GM21423 (cell line): Measurements from ENCODE around the gene SCFD2.
"Not testable (repeated sequence)": the region's sequence is repeated elsewhere in the genome, so short reads cannot be mapped to it uniquely, and the experiment has no call there.

Experiments
- ATAC-seq: cut with Tn5 transposase; IDR thresholded peaks from one replicate; pipeline ENCODE4 v1.9.1; 2021; ENCODE audit warnings: mild to moderate bottlenecking, moderate library complexity; ENCODE audit not compliant: unreplicated experiment

The SCFD2 gene

GRCh38 chr4:52840531-52841370, 525.1 kb downstream of the SCFD2 start:
- ATAC-seq, result no peak

- no peak for ATAC-seq
These were observed 526.9 kb downstream of the SCFD2 start for GRCh38 chr4:52838729-52839586.

GRCh38 chr4:52837716-52838558, 527.9 kb downstream of the SCFD2 start:
- no peak for ATAC-seq

GRCh38 chr4:52836678-52837077, 529.2 kb downstream of the SCFD2 start:
- ATAC-seq, result no peak

- ATAC-seq, result no peak
These were observed 529.7 kb downstream of the SCFD2 start for GRCh38 chr4:52836120-52836519.

- ATAC-seq, result not testable (repeated sequence)
These were observed 531.0 kb downstream of the SCFD2 start for GRCh38 chr4:52834641-52835456.

- no peak for ATAC-seq
These were observed 531.8 kb downstream of the SCFD2 start for GRCh38 chr4:52833941-52834525.

- ATAC-seq, result no peak
These were observed 540.3 kb downstream of the SCFD2 start for GRCh38 chr4:52825460-52826090.

GRCh38 chr4:52824603-52825459, 541.0 kb downstream of the SCFD2 start:
- no peak for ATAC-seq

- no peak for ATAC-seq
These were observed 541.6 kb downstream of the SCFD2 start for GRCh38 chr4:52824270-52824602.

GRCh38 chr4:52823702-52824092, 542.2 kb downstream of the SCFD2 start:
- no peak for ATAC-seq
